ENCODE data around the gene RIN1. TPM values are rescaled to one million over a fixed set of nuclear protein-coding genes. Genes with fewer than 3 reads are reported as not detected.
A peak's percentile ranks its signal among the peaks of the same experiment; 100 is the strongest.

RIN1 gene
- total RNA-seq, 4 donors from 2014 or later, result 3.8 to 9.3 (median 4.7) TPM

GRCh38 chr11:66315498-66315885 is 20.7 kb downstream of the RIN1 start:
- no peak for ATAC-seq
- WGBS, 2 donors (ENCODE audit: low coverage in 1 of 2), result 62 to 80% methylated on average over 6 to 11 of the region's 14 CpGs

DNA sequence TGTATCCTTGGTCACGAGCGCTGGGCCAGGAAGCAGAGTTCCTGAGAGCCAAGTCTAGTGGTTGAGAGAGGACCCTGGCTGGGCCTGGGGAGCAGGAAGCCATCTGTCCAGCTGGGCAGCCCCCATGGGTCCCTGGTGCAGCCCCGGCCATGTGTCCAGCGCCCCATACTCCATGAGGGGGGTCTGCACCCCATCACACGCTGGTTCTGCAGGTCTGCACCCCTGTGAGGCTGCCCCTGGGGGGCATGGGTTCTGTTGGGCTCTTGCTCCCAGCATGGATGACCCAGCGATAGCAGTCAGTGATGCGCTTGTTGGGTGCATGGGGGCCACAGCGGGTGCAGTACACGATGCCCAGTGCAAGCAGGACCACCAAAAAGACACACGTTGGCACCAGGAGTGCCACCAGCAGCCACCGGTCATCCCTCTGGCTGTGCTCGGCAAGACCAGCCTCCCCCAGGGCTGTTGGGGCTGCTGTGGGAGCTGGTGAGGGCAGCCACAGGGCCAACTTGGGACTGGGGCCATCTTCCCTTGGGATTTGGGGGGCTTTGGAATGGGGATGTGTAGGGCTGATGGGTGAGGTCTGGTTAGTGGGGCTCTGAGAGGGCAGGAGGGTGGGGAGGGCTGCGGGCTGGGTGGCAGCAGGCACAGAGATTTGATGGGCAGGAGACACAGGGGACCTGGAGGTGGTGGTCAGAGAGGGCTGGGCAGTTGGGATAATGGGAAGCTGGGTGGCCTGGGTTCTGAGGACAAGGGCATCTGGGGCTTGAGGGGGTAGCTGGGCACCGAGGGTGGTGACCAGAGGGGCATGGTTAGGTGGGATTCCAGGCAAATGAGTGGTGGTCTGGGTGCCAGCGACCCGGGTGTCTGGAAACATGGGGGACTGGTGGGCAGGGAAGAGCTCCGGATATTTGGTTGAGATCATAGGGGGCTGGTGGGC is 21.4 kb downstream of the RIN1 start:
- no peaks in the 10 kb centered on the region for H3K9me3 ChIP-seq
- 68 to 79% methylated on average over 3 to 8 of the region's 17 CpGs for WGBS, 2 donors (ENCODE audit: low coverage in 1 of 2)
- H3K4me1 ChIP-seq, result peaks cover 0 to 72% (median 33%) of the 10 kb centered on the region in 3 donors
- peak overlapping the region in 1 of 2 donors; percentile 55 for H3K4me3 ChIP-seq
- H3K27me3 ChIP-seq, result peaks cover 10% of the 10 kb centered on the region
- no peak for ATAC-seq
- no peaks in the 10 kb centered on the region for H3K36me3 ChIP-seq
- TF ChIP-seq EP300 (IDR thresholded peaks at IDR 0.05) (no peak), POLR2A (IDR thresholded peaks at IDR 0.05) (no peak), POLR2AphosphoS5 (IDR thresholded peaks at IDR 0.05) (no peak), CTCF (IDR thresholded peaks at IDR 0.05) (no peak)
- peak overlapping the region in 3 of 4 donors; percentile 91 to 96 (median 92) for H3K27ac ChIP-seq

More at GRCh38 chr11:66315498-66315885, 20.7 kb downstream of the RIN1 start:
- Histone ChIP-seq H3K9me3 (no peaks in the 10 kb centered on the region), H3K27me3 (peaks cover 10% of the 10 kb centered on the region), H3K4me3 (peak overlapping the region; percentile 34 to 55), H3K4me1 (peaks cover 0 to 72% (median 33%) of the 10 kb centered on the region in 3 donors), H3K36me3 (no peaks in the 10 kb centered on the region), H3K27ac (peak overlapping the region in 3 of 4 donors; percentile 91 to 96 (median 92))
- TF ChIP-seq CTCF (IDR thresholded peaks at IDR 0.05), result no peak
- no peak for TF ChIP-seq EP300 (IDR thresholded peaks at IDR 0.05)
- TF ChIP-seq POLR2AphosphoS5 (IDR thresholded peaks at IDR 0.05), result no peak
- TF ChIP-seq POLR2A (IDR thresholded peaks at IDR 0.05), result no peak

DNA sequence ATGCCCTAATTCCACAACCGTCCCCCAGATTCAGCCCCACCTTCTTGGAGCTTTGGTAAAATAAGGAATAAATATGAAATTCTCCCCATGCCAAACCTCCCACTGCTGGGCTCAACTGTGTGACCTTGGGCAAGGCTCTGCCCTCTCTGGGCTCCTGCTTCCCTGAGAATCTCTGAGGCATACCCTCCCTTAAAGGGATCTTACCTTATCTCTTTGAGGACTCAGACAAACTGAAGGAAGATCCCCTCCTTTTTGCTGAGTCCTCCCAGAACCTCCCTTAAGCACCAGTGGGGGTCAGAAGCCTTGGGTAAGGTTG is 22.1 kb downstream of the RIN1 start:
- H3K27me3 ChIP-seq, result peaks cover 10% of the 10 kb centered on the region
- peak overlapping the region in 3 of 4 donors; percentile 91 to 96 (median 92) for H3K27ac ChIP-seq
- H3K4me1 ChIP-seq, result peaks cover 0 to 72% (median 33%) of the 10 kb centered on the region in 3 donors
- no peak for ATAC-seq
- H3K4me3 ChIP-seq, result peak overlapping the region in 1 of 2 donors; percentile 55
- 50 to 83% methylated on average over 1 of the region's 1 CpG for WGBS, 2 donors (ENCODE audit: low coverage in 1 of 2)
- no peak for TF ChIP-seq POLR2A (IDR thresholded peaks at IDR 0.05)
- no peak for TF ChIP-seq CTCF (IDR thresholded peaks at IDR 0.05)
- TF ChIP-seq EP300 (IDR thresholded peaks at IDR 0.05), result no peak
- TF ChIP-seq POLR2AphosphoS5 (IDR thresholded peaks at IDR 0.05), result no peak
- H3K9me3 ChIP-seq, result no peaks in the 10 kb centered on the region
- H3K36me3 ChIP-seq, result no peaks in the 10 kb centered on the region

GRCh38 chr11:66313321-66314185 is 22.7 kb downstream of the RIN1 start:
- WGBS, 2 donors (ENCODE audit: low coverage in 1 of 2), result 44 to 83% methylated on average over 3 to 5 of the region's 38 CpGs
- H3K9me3 ChIP-seq, result no peaks in the 10 kb centered on the region
- peak overlapping the region; percentile 7 to 55 for H3K4me3 ChIP-seq
- no peak for ATAC-seq
- no peaks in the 10 kb centered on the region for H3K36me3 ChIP-seq
- peak overlapping the region; percentile 21 to 96 (median 92) for H3K27ac ChIP-seq
- TF ChIP-seq CTCF (IDR thresholded peaks at IDR 0.05) (no peak), POLR2AphosphoS5 (IDR thresholded peaks at IDR 0.05) (no peak), POLR2A (IDR thresholded peaks at IDR 0.05) (no peak), EP300 (IDR thresholded peaks at IDR 0.05) (no peak)
- H3K27me3 ChIP-seq, result peaks cover 10% of the 10 kb centered on the region
- H3K4me1 ChIP-seq, result peaks cover 0 to 68% (median 28%) of the 10 kb centered on the region in 3 donors
